HepG2 (cell line): Measurements from ENCODE around the gene CDC14A. TPM values are rescaled to one million over a fixed set of nuclear protein-coding genes. Genes with fewer than 3 reads are reported as not detected.

Experiments used
- CREB1 ChIP-seq, 2 experiments: fragments of 450-650 bp in 1 of 2; IDR thresholded peaks; 2 replicates each; pipeline ENCODE4 v1.6.1; 2016 to 2017; ENCODE audit warnings: control low read depth in 1 of 2, mild to moderate bottlenecking in 1 of 2, missing compliant biosample characterization in 1 of 2, missing genetic modification characterization in 1 of 2
- FOXP1 ChIP-seq, 2 experiments: fragments of 450-650 bp in 1 of 2; IDR thresholded peaks; 2 replicates each; pipeline ENCODE4 v1.6.1; 2017 to 2018; ENCODE audit warnings: antibody characterized with exemption in 1 of 2
- FOXP4 ChIP-seq: sonication (generic); formaldehyde crosslinking; IDR thresholded peaks from 2 replicates; pipeline ENCODE4 v1.4.0; 2020; ENCODE audit warnings: missing genetic modification reagents
- HNF4A ChIP-seq: sonication (generic); formaldehyde crosslinking; IDR thresholded peaks from 2 replicates; pipeline ENCODE4 v1.4.0; 2020; ENCODE audit warnings: missing genetic modification reagents
- IKZF4 ChIP-seq: sonication (generic); formaldehyde crosslinking; IDR thresholded peaks from 2 replicates; pipeline ENCODE4 v1.5.1; 2020; ENCODE audit warnings: borderline replicate concordance, mild to moderate bottlenecking, low read depth, missing genetic modification reagents; ENCODE audit errors: not compliant biosample characterization
- MIXL1 ChIP-seq: IDR thresholded peaks from 2 replicates; pipeline ENCODE4 v1.6.1; 2016
- POLR2A ChIP-seq, 2 experiments: IDR thresholded peaks; 2 replicates each; pipeline ENCODE4 v1.6.1; 2011; ENCODE audit warnings: low read depth in 2 of 2, low read length in 2 of 2, mild to moderate bottlenecking in 1 of 2, moderate library complexity in 1 of 2; ENCODE audit not compliant: insufficient read depth in 1 of 2
- SMARCC2 ChIP-seq: fragments of 450-650 bp; IDR thresholded peaks from 2 replicates; pipeline ENCODE4 v1.6.1; 2017; ENCODE audit warnings: antibody characterized with exemption, mild to moderate bottlenecking
- SMYD3 ChIP-seq: sonication (generic); formaldehyde crosslinking; IDR thresholded peaks from 2 replicates; pipeline ENCODE4 v1.8.1; 2023; ENCODE audit warnings: mild to moderate bottlenecking, missing genetic modification reagents
- SNAPC2 ChIP-seq: sonication (generic); formaldehyde crosslinking; IDR thresholded peaks from 2 replicates; pipeline ENCODE4 v1.8.1; 2022; ENCODE audit warnings: mild to moderate bottlenecking, missing genetic modification reagents
- SOX13 ChIP-seq, 3 experiments: fragments of 450-650 bp in 1 of 3; sonication (generic) in 1 of 3; formaldehyde crosslinking in 1 of 3; IDR thresholded peaks in 2 of 3; conservative IDR thresholded peaks in 1 of 3; 2 replicates each; pipeline versions ENCODE4 v1.5.0 to v1.6.1; 2016 to 2020; ENCODE audit warnings: antibody characterized with exemption in 1 of 3, mild to moderate bottlenecking in 1 of 3, missing compliant biosample characterization in 1 of 3, missing genetic modification reagents in 1 of 3, moderate library complexity in 1 of 3
- TAF15 ChIP-seq: fragments of 200-400 bp; formaldehyde crosslinking; IDR thresholded peaks from one replicate; pipeline ENCODE4 v1.6.1; 2018; ENCODE audit warnings: mild to moderate bottlenecking, low read depth, low read length; ENCODE audit not compliant: poor library complexity, severe bottlenecking
- ZFP36 ChIP-seq: fragments of 150-350 bp; IDR thresholded peaks from 2 replicates; pipeline ENCODE4 v1.6.1; 2018; ENCODE audit warnings: borderline replicate concordance, low read length, low read depth; ENCODE audit not compliant: partially characterized antibody
- ZFP36L1 ChIP-seq: sonication (generic); formaldehyde crosslinking; IDR thresholded peaks from 2 replicates; pipeline ENCODE4 v1.8.0; 2022; ENCODE audit warnings: mild to moderate bottlenecking, missing genetic modification reagents, moderate library complexity
- ZFP91 ChIP-seq: sonication (generic); formaldehyde crosslinking; IDR thresholded peaks from 2 replicates; pipeline ENCODE4 v1.9.0; 2022; ENCODE audit warnings: missing genetic modification reagents, mild to moderate bottlenecking, borderline replicate concordance
- ZNF503 ChIP-seq: sonication (generic); formaldehyde crosslinking; IDR thresholded peaks from 2 replicates; pipeline ENCODE4 v1.4.0; 2020; ENCODE audit warnings: missing genetic modification reagents
- ZNF556 ChIP-seq: sonication (generic); formaldehyde crosslinking; IDR thresholded peaks from 2 replicates; pipeline ENCODE4 v1.4.0; 2020; ENCODE audit warnings: mild to moderate bottlenecking, missing genetic modification reagents, borderline replicate concordance
- ZNF770 ChIP-seq: sonication (generic); formaldehyde crosslinking; IDR thresholded peaks from 2 replicates; pipeline ENCODE4 v1.5.0; 2020; ENCODE audit warnings: mild to moderate bottlenecking, missing genetic modification reagents
- ZNF776 ChIP-seq: sonication (generic); formaldehyde crosslinking; IDR thresholded peaks from 2 replicates; pipeline ENCODE4 v1.4.0; 2020; ENCODE audit warnings: mild to moderate bottlenecking, missing genetic modification reagents
- polyA plus RNA-seq, 8 experiments: library from polyadenylated mRNA; depleted of rRNA in 3 of 8; stranded (reverse) in 7 of 8; unstranded in 1 of 8; fragments of >200 nt; fragmentation: Illumina TruSeq in 4 of 8; extraction: Trizol in 4 of 8; gene quantifications; 2 replicates each; pipeline versions ENCODE4 v1.2.1 to v1.2.3, GENCODE V29; 2011 to 2016; ENCODE audit warnings: low read depth in 4 of 8, missing spikeins in 1 of 8, mixed read lengths in 1 of 8; ENCODE audit not compliant: insufficient read depth in 1 of 8
- total RNA-seq, 5 experiments: library from RNA; depleted of rRNA; stranded (reverse); fragments of >200 nt; fragmentation: Illumina TruSeq; extraction: Trizol; gene quantifications; 2 replicates each; pipeline ENCODE4 v1.2.3, GENCODE V29; 2016; ENCODE audit warnings: low read depth in 1 of 5

Gene CDC14A
- total and polyA plus RNA-seq, 2 of the 13 experiments (the other 11 are each of a cell fraction or from before 2014, with no cell fraction given) = 2.8 to 4.9 TPM

GRCh38 chr1:100494393-100495084 is 142.2 kb downstream of the CDC14A start (continued):
- TF ChIP-seq ZNF556 (CRISPR knock-in tag) = no peak
- TF ChIP-seq ZNF503 (CRISPR knock-in tag) = no peak
- no peak for TF ChIP-seq TAF15
- no peak for TF ChIP-seq SMYD3
- no peak for TF ChIP-seq SOX13 (IDR thresholded peaks at IDR 0.05)
- TF ChIP-seq SOX13 (CRISPR knock-in tag; conservative IDR thresholded peaks at IDR 0.05 in 1 of 2, IDR thresholded peaks at IDR 0.05 in 1 of 2) = peak in 1 of 2 experiments; percentile 42; a peak in 1 of 4 replicates
- TF ChIP-seq FOXP1 (IDR thresholded peaks at IDR 0.05) = no peak
- TF ChIP-seq FOXP1 (CRISPR knock-in tag; IDR thresholded peaks at IDR 0.05) = peak; percentile 41; the same call in 1 of the 2 replicates
- no peak for TF ChIP-seq ZFP91 (CRISPR knock-in tag)
- TF ChIP-seq ZFP36L1 (CRISPR knock-in tag) = no peak
- no peak for TF ChIP-seq CREB1 (IDR thresholded peaks at IDR 0.05)
- TF ChIP-seq CREB1 (CRISPR knock-in tag; IDR thresholded peaks at IDR 0.05) = peak; percentile 43; the same call in 1 of the 2 replicates
- 0 out of 2 replicates have a peak, but pooled peaks have one; percentile 22 for TF ChIP-seq HNF4A (CRISPR knock-in tag)
- TF ChIP-seq IKZF4 (CRISPR knock-in tag) = no peak
- TF ChIP-seq MIXL1 (CRISPR knock-in tag) = peak; percentile 30; the same call in 1 of the 2 replicates
- no peak for TF ChIP-seq POLR2A (IDR thresholded peaks at IDR 0.05; ENCODE audit: insufficient read depth in 1 of 2, low read depth in 2 of 2, low read length in 2 of 2)
- TF ChIP-seq ZNF770 = no peak
- no peak for TF ChIP-seq ZFP36
- TF ChIP-seq FOXP4 (CRISPR knock-in tag) = peak; percentile 26; the same call in 1 of the 2 replicates
- no peak for TF ChIP-seq SNAPC2 (CRISPR knock-in tag)
- no peak for TF ChIP-seq ZNF776 (CRISPR knock-in tag)
- no peak for TF ChIP-seq SMARCC2
